ENCODE results near the gene PSD4.

PSD4 gene

DNA sequence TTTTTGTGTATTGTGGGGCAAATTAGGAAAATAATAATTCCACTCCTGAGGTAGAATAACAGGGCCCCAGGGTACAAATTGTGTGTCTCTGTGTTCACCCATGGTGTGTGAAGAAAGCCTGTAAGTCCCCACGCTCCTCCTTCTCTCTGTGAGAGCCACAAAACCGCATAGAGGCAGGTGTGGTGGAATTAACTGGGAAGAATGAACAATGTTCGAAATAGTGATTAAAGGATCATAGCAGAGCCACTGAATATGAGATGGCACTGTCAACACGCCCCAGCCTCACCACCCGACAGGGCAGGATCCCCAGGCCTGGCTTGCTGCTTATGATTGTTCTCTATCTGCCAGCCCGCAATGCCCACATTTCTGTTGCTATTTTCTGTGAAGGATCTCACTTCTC lies 32.3 kb upstream of the PSD4 start:
- H3K4me2 ChIP-seq (ENCODE audit: low read length) = no peak overlapping the region
- no peaks in the 10 kb centered on the region for H3K36me3 ChIP-seq (replicated peaks; ENCODE audit: low read depth, low read length)
- no peak overlapping the region for H3K27ac ChIP-seq (ENCODE audit: low read length)
- no peaks in the 10 kb centered on the region for H3K27me3 ChIP-seq (ENCODE audit: low read depth, low read length)
- no peak for TF ChIP-seq EZH2phosphoT487 (IDR thresholded peaks at IDR 0.05; ENCODE audit: low read depth)
- TF ChIP-seq, protein P1, sequence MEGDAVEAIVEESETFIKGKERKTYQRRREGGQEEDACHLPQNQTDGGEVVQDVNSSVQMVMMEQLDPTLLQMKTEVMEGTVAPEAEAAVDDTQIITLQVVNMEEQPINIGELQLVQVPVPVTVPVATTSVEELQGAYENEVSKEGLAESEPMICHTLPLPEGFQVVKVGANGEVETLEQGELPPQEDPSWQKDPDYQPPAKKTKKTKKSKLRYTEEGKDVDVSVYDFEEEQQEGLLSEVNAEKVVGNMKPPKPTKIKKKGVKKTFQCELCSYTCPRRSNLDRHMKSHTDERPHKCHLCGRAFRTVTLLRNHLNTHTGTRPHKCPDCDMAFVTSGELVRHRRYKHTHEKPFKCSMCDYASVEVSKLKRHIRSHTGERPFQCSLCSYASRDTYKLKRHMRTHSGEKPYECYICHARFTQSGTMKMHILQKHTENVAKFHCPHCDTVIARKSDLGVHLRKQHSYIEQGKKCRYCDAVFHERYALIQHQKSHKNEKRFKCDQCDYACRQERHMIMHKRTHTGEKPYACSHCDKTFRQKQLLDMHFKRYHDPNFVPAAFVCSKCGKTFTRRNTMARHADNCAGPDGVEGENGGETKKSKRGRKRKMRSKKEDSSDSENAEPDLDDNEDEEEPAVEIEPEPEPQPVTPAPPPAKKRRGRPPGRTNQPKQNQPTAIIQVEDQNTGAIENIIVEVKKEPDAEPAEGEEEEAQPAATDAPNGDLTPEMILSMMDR (IDR thresholded peaks at IDR 0.05; ENCODE audit: low read depth, low read length) = no peak
- H2AFZ ChIP-seq (ENCODE audit: low read depth, low read length) = no peak overlapping the region
- no peak overlapping the region for H3K4me3 ChIP-seq (ENCODE audit: low read length)
- H3K79me2 ChIP-seq (ENCODE audit: low read length) = no peaks in the 10 kb centered on the region
- H3K9me3 ChIP-seq (ENCODE audit: insufficient read depth, low read length) = 0 out of 2 replicates have a peak, but pooled peaks cover 3% of the 10 kb centered on the region
- H3K4me1 ChIP-seq (ENCODE audit: low read length) = peaks cover 8% of the 10 kb centered on the region
- no peaks in the 10 kb centered on the region for H4K20me1 ChIP-seq (ENCODE audit: insufficient read depth, low read length)
- H3K9ac ChIP-seq (ENCODE audit: low read length) = no peak overlapping the region

GRCh38 chr2:113142290-113142689 lies 31.5 kb upstream of the PSD4 start:
- Histone ChIP-seq H3K4me1 (ENCODE audit: low read length) (peaks cover 8% of the 10 kb centered on the region), H3K4me3 (ENCODE audit: low read length) (no peak overlapping the region), H3K79me2 (ENCODE audit: low read length) (no peaks in the 10 kb centered on the region), H3K36me3 (replicated peaks; ENCODE audit: low read depth, low read length) (no peaks in the 10 kb centered on the region), H3K27ac (ENCODE audit: low read length) (no peak overlapping the region), H2AFZ (ENCODE audit: low read depth, low read length) (no peak overlapping the region), H3K9ac (ENCODE audit: low read length) (no peak overlapping the region), H3K9me3 (ENCODE audit: insufficient read depth, low read length) (0 out of 2 replicates have a peak, but pooled peaks cover 3% of the 10 kb centered on the region), H4K20me1 (ENCODE audit: insufficient read depth, low read length) (no peaks in the 10 kb centered on the region), H3K4me2 (ENCODE audit: low read length) (no peak overlapping the region), H3K27me3 (ENCODE audit: low read depth, low read length) (no peaks in the 10 kb centered on the region)
- TF ChIP-seq EZH2phosphoT487 (IDR thresholded peaks at IDR 0.05; ENCODE audit: low read depth) = no peak
- TF ChIP-seq, protein P1 (IDR thresholded peaks at IDR 0.05; ENCODE audit: low read depth, low read length) = no peak

GRCh38 chr2:113144259-113144658 lies 29.5 kb upstream of the PSD4 start:
- H3K4me3 ChIP-seq (ENCODE audit: low read length) = no peak overlapping the region
- H3K27me3 ChIP-seq (ENCODE audit: low read depth, low read length) = no peaks in the 10 kb centered on the region
- TF ChIP-seq EZH2phosphoT487 (IDR thresholded peaks at IDR 0.05; ENCODE audit: low read depth) = no peak
- TF ChIP-seq, protein P1 (IDR thresholded peaks at IDR 0.05; ENCODE audit: low read depth, low read length) = no peak
- no peak overlapping the region for H2AFZ ChIP-seq (ENCODE audit: low read depth, low read length)
- H3K27ac ChIP-seq (ENCODE audit: low read length) = no peak overlapping the region
- H3K4me2 ChIP-seq (ENCODE audit: low read length) = no peak overlapping the region
- H4K20me1 ChIP-seq (ENCODE audit: insufficient read depth, low read length) = no peaks in the 10 kb centered on the region
- H3K36me3 ChIP-seq (replicated peaks; ENCODE audit: low read depth, low read length) = no peaks in the 10 kb centered on the region
- no peaks in the 10 kb centered on the region for H3K4me1 ChIP-seq (ENCODE audit: low read length)
- no peak overlapping the region for H3K9ac ChIP-seq (ENCODE audit: low read length)
- no peaks in the 10 kb centered on the region for H3K79me2 ChIP-seq (ENCODE audit: low read length)
- H3K9me3 ChIP-seq (ENCODE audit: insufficient read depth, low read length) = 0 out of 2 replicates have a peak, but pooled peaks cover 3% of the 10 kb centered on the region

DNA sequence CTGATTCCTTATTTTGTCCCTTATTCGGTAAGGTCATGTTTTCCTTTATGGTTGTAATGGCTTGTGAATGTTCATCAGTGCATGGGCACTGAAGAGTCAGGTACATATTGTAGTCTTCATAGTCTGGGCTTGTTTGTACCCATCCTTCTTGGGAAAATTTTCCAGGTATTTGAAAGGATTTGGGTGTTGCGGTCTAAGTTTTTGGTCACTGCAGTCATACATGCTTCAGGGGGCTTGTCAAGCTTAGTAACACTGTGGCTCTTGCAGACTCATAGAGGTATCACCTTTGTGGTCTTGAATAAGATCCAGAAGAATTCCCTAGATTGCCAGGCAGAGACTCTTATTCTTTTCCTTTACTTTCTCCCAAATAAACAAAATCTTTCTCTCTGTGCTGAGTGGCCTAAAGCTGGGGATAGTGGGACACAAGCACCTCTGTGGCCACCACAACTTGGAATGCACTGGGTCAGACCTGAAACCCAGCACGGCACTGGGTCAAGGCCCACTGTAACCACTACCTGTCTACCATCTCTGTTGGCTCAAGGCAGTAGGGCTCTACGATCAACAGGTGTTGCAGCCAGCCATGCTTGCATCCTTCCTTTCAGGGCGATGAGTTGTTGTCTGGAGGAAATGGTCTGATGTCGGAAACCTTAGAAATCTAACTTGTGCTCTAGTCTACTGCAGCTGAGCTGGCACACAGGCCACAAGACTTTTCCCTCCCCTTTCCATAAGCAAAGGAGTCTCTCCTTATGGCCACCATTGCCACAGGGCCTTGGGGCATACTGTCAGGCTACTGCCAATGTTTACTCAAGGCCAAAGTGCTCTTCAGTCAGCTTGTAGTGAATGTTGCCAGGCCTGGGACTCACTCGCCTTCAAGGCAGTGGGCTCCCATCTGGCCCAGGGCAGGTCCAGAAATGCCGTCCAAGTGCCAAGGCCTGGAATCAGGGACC lies 24.9 kb upstream of the PSD4 start:
- Histone ChIP-seq H3K36me3 (replicated peaks; ENCODE audit: low read depth, low read length) (no peaks in the 10 kb centered on the region), H4K20me1 (ENCODE audit: insufficient read depth, low read length) (no peaks in the 10 kb centered on the region), H3K79me2 (ENCODE audit: low read length) (no peaks in the 10 kb centered on the region), H3K4me1 (ENCODE audit: low read length) (no peaks in the 10 kb centered on the region), H3K27ac (ENCODE audit: low read length) (no peak overlapping the region), H3K4me3 (ENCODE audit: low read length) (no peak overlapping the region), H3K9me3 (ENCODE audit: insufficient read depth, low read length) (0 out of 2 replicates have a peak, but pooled peaks cover 3% of the 10 kb centered on the region), H3K27me3 (ENCODE audit: low read depth, low read length) (no peaks in the 10 kb centered on the region), H2AFZ (ENCODE audit: low read depth, low read length) (no peak overlapping the region), H3K9ac (ENCODE audit: low read length) (no peak overlapping the region), H3K4me2 (ENCODE audit: low read length) (no peak overlapping the region)
- TF ChIP-seq, protein P1 (IDR thresholded peaks at IDR 0.05; ENCODE audit: low read depth, low read length) = no peak
- TF ChIP-seq EZH2phosphoT487 (IDR thresholded peaks at IDR 0.05; ENCODE audit: low read depth) = no peak
